ENCODE data around the gene KCNMA1.
"Not testable (repeated sequence)": the region's sequence is repeated elsewhere in the genome, so short reads cannot be mapped to it uniquely, and the experiment has no call there.

KCNMA1 gene

GRCh38 chr10:77415313-77415960, 222.2 kb downstream of the KCNMA1 start:
- DNase-seq (ENCODE audit: low read depth): no peak

GRCh38 chr10:77413231-77413630, 224.4 kb downstream of the KCNMA1 start:
- no peak for DNase-seq (ENCODE audit: low read depth)

GRCh38 chr10:77412573-77413133, 225.0 kb downstream of the KCNMA1 start:
- DNase-seq (ENCODE audit: low read depth): not testable (repeated sequence)

GRCh38 chr10:77411805-77412204, 225.8 kb downstream of the KCNMA1 start:
- DNase-seq (ENCODE audit: low read depth): no peak

GRCh38 chr10:77410523-77410922, 227.1 kb downstream of the KCNMA1 start:
- no peak for DNase-seq (ENCODE audit: low read depth)

- DNase-seq (ENCODE audit: low read depth): no peak
Observed at GRCh38 chr10:77409697-77410471, 227.7 kb downstream of the KCNMA1 start.

- no peak for DNase-seq (ENCODE audit: low read depth)
Observed at GRCh38 chr10:77408259-77408658, 229.3 kb downstream of the KCNMA1 start.

- DNase-seq (ENCODE audit: low read depth): no peak
Observed at GRCh38 chr10:77406764-77407430, 230.7 kb downstream of the KCNMA1 start.

- peak; percentile 8 for DNase-seq (ENCODE audit: low read depth)
Observed at GRCh38 chr10:77405771-77406241, 231.8 kb downstream of the KCNMA1 start.

GRCh38 chr10:77404810-77405209, 232.8 kb downstream of the KCNMA1 start:
- no peak for DNase-seq (ENCODE audit: low read depth)

- no peak for DNase-seq (ENCODE audit: low read depth)
Observed at GRCh38 chr10:77403761-77404160, 233.8 kb downstream of the KCNMA1 start.

GRCh38 chr10:77401683-77402082, 235.9 kb downstream of the KCNMA1 start:
- no peak for DNase-seq (ENCODE audit: low read depth)

- DNase-seq (ENCODE audit: low read depth): no peak
Observed at GRCh38 chr10:77400033-77400432, 237.6 kb downstream of the KCNMA1 start.

GRCh38 chr10:77398986-77399755, 238.4 kb downstream of the KCNMA1 start:
- no peak for DNase-seq (ENCODE audit: low read depth)

GRCh38 chr10:77398558-77398957, 239.1 kb downstream of the KCNMA1 start:
- DNase-seq (ENCODE audit: low read depth): no peak

GRCh38 chr10:77397103-77397502, 240.5 kb downstream of the KCNMA1 start:
- no peak for DNase-seq (ENCODE audit: low read depth)

GRCh38 chr10:77396290-77396689, 241.3 kb downstream of the KCNMA1 start:
- no peak for DNase-seq (ENCODE audit: low read depth)

- DNase-seq (ENCODE audit: low read depth): no peak
Observed at GRCh38 chr10:77393821-77394501, 243.6 kb downstream of the KCNMA1 start.

GRCh38 chr10:77393411-77393810, 244.2 kb downstream of the KCNMA1 start:
- no peak for DNase-seq (ENCODE audit: low read depth)

GRCh38 chr10:77392851-77393250, 244.8 kb downstream of the KCNMA1 start:
- no peak for DNase-seq (ENCODE audit: low read depth)

- no peak for DNase-seq (ENCODE audit: low read depth)
Observed at GRCh38 chr10:77392236-77392721, 245.3 kb downstream of the KCNMA1 start.
